Activated T-cell treated with anti-CD3 and anti-CD28 coated beads, Interleukin-2, amount 50 U/mL, for 1 hour (primary cell): ENCODE data around the gene NRP1.

Source experiments
- DNase-seq: peaks from one replicate; pipeline ENCODE4 v3.0.0-alpha.2; 2020

NRP1 gene

GRCh38 chr10:33288127-33288526 lies 46.3 kb downstream of the NRP1 start:
- DNase-seq: no peak

GRCh38 chr10:33287112-33287511 lies 47.4 kb downstream of the NRP1 start:
- DNase-seq: no peak

- DNase-seq: no peak
Observed at GRCh38 chr10:33286157-33286934, 48.1 kb downstream of the NRP1 start.

GRCh38 chr10:33284945-33285344 lies 49.5 kb downstream of the NRP1 start:
- DNase-seq: no peak

GRCh38 chr10:33279811-33280602 lies 54.5 kb downstream of the NRP1 start:
- DNase-seq: no peak

GRCh38 chr10:33279276-33279675 lies 55.2 kb downstream of the NRP1 start:
- no peak for DNase-seq

- DNase-seq: no peak
Observed at GRCh38 chr10:33278198-33278597, 56.3 kb downstream of the NRP1 start.

- no peak for DNase-seq
Observed at GRCh38 chr10:33277135-33277536, 57.3 kb downstream of the NRP1 start.

- no peak for DNase-seq
Observed at GRCh38 chr10:33276282-33276923, 58.1 kb downstream of the NRP1 start.

GRCh38 chr10:33274096-33274785 lies 60.2 kb downstream of the NRP1 start:
- DNase-seq: no peak

GRCh38 chr10:33273295-33274002 lies 61.0 kb downstream of the NRP1 start:
- DNase-seq: no peak

GRCh38 chr10:33272635-33273034 lies 61.8 kb downstream of the NRP1 start:
- DNase-seq: no peak

GRCh38 chr10:33271969-33272583 lies 62.4 kb downstream of the NRP1 start:
- DNase-seq: no peak

GRCh38 chr10:33270971-33271370 lies 63.5 kb downstream of the NRP1 start:
- DNase-seq: no peak

- DNase-seq: no peak
Observed at GRCh38 chr10:33267708-33268107, 66.8 kb downstream of the NRP1 start.

- no peak for DNase-seq
Observed at GRCh38 chr10:33265621-33266020, 68.8 kb downstream of the NRP1 start.

GRCh38 chr10:33263453-33263852 lies 71.0 kb downstream of the NRP1 start:
- DNase-seq: no peak

- no peak for DNase-seq
Observed at GRCh38 chr10:33262871-33263270, 71.6 kb downstream of the NRP1 start.

- DNase-seq: no peak
Observed at GRCh38 chr10:33260403-33261149, 73.9 kb downstream of the NRP1 start.

- no peak for DNase-seq
Observed at GRCh38 chr10:33258967-33259366, 75.5 kb downstream of the NRP1 start.

GRCh38 chr10:33257439-33258080 lies 76.9 kb downstream of the NRP1 start:
- no peak for DNase-seq
